Stimulated activated CD8-positive, alpha-beta memory T cell treated with anti-CD3 and anti-CD28 coated beads, Interleukin-7, amount 100 ng/mL, for 4 hours (primary cell): ENCODE data around the gene PLK4.
"Not testable (repeated sequence)": the region's sequence is repeated elsewhere in the genome, so short reads cannot be mapped to it uniquely, and the experiment has no call there.

ENCODE experiments used
- DNase-seq, 2 donors: peaks; one replicate each; pipeline ENCODE4 v3.0.0-alpha.2; 2020; ENCODE audit warnings: low read depth in 2 of 2

PLK4 gene

DNA sequence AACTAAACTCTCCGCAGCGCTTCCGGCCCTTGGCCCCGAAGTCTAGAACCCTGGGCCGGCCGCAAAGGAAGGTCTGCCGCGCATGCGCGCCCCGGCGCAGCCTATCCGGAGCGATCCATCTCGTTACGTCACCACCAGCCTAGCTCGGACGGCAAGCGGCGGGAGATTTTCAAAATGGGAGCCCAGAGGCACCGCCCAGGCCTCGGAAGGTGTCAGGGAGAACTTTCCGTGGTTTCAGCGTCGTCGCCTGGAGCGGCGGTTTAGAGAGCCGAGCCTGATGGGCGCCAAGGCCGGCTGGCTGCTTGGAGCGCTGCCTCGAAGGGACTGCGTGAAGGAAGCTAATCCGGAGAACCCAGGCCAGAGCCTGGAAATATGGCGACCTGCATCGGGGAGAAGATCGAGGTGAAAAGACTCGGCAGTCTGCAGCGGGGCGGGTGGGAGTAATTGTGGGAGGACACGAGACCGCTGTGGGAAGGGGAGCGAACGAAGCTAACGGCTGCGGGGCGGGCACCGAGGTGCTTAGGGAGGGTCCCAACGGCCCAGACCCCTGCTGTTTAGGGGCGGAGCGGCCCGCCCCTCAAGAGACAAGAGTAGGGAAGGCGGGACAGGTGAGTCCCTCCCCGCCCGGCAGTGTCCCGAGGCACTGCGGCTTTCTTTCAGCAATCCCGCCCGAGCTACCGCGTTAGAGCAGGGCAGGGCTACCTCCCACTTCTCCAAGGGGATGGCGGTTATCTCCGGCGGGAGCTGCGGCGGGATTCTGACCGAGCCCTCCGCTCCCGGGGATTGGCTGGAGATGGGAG, at the start of gene PLK4:
Gene PLK4, plus strand, starts transcription at position 131 of the 800 bp plus-strand sequence. Its CDS starts 242 bp downstream, at position 373.
- peak; percentile 91 for DNase-seq

DNA sequence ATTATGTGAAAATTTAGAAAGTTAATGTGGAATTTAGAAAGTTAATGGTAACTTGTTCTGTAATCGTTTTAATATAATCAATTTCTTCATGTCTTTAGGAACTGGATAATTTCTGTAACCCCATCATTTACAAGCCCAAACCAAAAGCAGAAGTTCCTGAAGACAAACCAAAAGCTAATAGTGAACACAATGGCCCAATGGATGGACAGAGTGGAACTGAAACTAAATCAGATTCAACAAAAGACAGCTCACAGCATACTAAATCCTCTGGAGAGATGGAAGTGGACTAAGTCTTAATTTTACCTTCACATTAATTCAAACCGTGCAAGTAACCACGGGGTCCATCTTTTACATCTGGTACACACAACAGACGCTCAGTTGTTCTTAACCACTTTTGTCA, 48.1 kb upstream of the PLK4 start:
- DNase-seq, result no peak

DNA sequence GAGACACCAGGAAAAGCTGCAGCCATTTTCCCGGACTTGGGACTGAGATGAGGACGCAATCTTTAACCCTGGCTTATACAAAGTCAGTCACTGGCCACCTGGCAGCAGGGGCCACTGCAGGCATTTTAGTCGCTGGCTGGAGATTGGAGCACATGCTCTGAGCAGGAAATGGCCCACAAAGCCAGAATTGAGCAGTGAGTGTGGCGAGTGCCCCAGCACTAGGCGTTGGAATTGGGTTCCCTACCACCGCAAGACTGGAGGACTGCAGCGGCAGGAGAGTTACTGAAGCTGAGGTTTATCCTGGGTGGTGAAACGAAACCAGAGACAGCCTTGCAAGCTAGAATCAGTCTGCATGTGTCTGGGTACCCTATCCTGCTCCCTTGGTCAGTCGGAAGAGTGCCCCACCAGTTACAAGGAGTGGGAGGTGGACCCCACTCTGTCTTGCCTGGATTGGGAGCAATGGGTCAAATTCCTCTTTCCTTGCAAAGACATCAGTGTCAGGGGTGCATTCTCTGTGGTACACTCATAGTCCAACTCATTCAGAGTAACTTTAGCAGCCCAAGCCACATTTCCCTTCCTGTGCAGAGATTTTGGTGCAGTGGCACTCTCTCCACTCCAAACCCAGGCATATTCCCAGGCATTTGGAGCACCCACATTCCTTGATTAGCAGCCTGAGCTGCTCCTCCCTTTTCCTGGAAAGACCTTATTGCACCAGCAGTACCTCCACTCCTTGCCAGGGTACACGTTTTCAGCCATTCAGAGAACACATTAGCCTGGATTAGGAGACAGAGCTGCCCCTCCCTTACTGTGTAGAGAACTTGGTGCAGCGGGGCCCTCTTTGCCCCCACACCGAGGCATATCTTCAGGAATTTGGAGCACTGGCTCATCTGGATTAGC, 36.7 kb upstream of the PLK4 start:
- no peak for DNase-seq

DNA sequence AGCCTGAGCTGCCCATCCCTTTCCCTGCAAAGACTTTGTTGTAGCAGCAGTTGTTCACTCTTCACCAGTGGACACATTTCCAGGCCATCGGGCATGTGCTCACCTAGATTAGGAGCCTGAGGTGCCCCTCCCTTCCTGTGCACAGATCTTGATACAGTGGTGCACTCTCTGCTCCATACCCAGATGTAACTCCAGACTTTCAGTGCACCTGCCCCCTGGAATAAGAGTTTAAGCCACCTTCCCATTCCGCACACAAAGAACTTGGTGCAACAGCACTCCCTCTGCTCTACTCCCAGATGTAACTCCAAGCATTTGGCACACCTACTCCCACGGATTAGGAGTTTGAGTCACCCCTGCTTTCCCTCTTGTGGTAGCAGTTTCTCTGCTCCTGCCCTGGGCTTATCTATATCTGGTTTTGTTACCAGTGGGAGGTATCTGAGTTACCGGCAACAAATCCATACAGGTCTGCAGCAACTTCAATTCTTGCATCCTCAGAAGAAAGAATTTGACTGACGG, 36.0 kb upstream of the PLK4 start:
- no peak for DNase-seq

DNA sequence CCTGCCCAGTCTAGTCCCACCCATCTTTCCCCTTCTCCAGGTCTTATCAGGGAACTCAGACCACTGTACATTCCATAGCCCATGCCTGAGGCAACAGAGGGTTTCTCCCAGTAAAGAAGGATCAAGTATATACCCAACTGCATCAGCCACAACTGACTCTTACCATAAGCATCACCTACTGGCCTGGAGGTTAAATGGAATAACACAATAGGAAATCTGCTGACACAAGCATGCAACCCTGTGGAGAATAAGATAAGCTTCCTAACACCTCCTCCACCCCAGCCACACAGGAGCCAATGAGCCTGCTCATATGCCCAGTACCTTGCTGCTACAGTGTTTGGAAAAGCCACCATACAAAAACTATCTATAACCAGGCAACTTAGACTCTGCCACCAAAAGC, 34.6 kb upstream of the PLK4 start:
- no peak for DNase-seq

DNA sequence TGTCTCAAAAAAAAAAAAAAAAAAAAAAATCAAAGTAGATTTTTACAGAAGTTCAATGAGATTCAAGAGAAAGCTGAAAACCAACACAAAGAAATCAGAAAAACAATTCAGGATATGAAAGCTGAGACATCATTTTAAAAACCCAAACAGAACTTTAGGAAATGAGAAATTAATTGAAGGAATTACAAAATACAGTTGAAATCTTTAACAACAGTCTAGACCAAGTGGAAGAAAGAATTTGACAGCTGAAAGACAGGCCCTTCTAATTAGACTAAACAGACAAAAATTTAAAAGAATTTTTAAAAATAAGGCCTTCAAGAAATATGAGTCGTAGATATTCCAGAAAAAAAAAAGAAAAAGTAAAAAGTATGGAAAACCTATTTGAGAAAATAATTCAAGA, 33.9 kb upstream of the PLK4 start:
- no peak for DNase-seq

DNA sequence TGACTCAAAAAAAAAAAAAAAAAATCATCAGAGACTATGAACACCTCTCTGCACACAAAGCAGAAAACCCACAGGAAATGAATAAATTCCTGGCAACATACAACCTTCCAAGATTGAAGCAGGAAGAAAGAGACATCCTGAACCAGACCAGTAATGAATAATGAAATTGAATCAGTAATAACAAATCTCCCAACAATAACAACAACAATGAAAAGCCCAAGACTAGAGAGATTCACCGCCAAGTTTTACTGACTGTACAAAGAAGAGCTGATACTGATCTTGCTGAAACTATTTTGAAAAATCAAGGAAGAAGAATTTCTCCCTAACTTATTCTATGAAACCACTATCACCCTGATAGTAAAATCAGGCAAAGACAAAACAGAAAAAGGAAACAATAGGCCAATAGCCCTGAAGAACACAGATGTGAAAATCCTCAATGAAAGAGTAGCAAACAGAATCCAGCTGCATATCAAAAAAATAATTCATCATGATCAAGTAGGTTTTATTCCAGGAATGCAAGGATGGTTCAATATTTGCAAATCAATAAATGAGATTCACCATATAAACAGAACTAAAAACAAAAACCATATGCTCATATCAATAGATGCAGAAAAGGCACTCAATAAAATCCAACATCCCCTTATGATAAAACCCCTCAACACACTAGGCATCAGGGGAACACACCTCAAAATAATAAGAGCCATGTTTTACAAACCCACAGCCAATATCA, 31.0 kb upstream of the PLK4 start:
- DNase-seq, result no peak

DNA sequence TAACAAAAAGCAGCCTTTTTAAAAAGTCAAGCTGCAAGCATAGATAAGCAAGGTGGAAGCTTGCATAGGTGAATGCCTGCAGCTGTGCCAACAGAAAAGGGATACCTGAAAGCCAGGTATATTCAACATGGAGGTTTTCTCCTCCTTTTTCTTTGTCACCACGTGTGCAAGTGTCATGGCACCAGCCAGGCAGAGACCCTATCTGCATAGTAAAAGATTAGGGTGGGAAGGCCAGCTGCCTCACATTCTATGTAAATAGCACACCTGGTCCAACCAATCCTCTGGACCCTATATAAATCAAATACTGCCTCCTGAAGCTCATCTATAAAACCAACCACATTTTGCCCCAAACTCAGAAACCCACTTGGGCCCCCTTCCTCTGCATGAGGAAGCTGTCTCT, 28.0 kb upstream of the PLK4 start:
- DNase-seq, result no peak

DNA sequence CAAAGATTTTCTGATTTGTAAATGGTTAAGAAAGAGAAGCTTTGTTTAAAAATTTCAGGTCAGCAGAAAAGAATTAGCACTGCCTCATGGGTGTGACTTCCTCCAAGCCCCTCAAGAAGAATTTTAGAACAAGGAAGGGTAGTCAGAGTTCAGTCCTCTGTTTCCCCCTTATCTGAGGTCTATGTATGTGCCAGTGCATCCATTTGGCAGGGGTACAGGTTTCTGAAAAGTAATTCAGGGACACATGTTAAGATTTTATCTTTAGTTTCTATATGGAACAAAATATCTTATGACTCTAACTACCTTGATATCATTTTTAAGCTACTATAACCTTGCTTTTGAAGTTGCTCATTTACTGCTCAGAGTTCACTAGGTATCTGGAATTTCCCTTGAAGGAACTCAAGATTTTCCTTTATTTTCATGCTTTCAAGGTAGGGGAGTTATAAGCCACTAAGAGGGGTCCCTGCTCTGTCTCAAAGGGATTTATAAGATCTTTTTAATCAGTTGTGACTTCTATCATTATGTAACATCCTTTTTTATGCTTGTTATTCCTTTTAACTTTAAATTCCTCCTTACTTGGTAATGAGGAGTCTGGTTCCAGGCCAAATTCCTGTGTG, 24.4 kb upstream of the PLK4 start:
- no peak for DNase-seq

DNA sequence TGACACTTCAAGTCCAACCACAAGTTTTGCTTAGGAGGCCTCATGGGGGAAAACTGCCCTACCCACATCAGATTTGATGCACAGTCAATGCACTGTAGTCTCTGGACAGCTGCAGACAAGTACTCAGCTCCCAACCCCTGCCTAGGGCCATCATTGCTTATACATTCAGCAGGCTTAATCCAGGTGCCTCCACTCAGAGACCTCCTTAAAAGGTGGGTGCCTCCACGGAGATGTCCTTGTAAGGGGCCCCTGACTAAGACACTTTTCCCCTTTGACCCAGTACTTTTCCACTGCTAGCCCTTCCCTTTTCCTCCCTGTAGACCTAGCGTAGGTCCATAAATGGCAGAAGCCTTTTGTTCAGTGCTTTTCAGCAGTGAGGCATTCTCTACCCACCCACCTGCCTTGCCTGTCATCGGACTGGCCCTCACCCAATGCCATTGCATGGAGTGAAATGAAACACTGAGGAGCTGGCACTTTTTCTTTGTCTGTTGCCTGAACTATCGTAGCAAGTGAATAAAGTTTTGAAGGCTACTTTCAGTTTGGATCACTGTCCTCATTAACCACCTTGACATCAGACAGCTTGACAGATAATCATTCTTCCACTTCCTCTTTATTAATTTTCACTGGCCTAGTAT, 23.8 kb upstream of the PLK4 start:
- DNase-seq, result no peak

DNA sequence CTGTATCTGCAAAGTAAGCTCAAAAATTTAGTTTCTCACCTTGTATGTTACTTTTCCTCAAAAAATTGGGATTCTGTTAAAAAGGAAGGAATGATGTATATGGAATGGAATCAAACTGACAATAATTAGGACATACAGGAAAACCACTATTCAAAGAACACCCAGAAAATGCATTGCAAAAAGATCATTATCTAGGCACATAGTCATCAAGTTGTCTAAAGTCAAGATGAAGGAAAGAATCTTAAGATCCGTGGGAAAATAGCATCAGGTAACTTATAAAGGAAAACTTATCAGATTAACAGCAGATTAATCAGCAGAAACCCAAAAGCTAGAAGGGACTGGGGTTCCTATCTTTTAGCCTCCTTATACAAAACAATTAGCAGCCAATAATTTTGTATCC, 23.1 kb upstream of the PLK4 start:
- no peak for DNase-seq

DNA sequence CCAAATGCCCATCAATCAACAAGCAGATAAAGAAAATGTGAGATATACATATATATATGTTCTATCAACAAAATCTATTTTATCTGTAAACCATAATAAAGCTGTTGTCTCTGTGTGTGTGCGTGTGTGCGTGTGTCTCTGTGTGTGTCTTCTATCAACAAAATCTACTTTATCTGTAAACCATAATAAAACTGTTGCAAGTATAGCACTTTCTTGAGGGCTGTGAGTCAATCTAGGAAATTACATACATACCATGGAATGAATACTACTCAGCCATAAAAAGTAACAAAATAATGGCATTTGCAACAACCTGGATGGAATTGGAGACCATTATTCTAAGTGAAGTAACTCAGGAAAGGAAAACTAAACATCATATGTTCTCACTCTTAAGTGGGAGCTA, 12.5 kb upstream of the PLK4 start:
- no peak for DNase-seq

DNA sequence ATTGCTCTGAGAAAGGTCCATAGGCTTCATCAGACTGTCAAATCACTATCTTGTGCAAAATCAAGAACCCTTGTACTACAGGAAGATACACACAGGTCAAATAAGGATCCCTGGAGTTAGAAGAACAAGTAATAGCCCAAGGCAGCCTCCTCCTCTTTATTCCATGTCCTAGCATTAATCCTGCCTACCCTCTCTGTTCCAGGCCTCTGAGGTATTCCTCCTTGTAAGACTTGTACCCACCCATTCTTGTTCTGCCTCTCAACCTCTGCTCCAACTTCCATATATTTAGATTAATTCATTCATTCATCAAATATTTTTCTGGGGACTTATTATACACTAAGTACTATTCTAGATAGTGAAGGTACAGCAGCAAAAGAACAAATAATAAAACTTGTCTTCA, 10.4 kb upstream of the PLK4 start:
- no peak for DNase-seq

DNA sequence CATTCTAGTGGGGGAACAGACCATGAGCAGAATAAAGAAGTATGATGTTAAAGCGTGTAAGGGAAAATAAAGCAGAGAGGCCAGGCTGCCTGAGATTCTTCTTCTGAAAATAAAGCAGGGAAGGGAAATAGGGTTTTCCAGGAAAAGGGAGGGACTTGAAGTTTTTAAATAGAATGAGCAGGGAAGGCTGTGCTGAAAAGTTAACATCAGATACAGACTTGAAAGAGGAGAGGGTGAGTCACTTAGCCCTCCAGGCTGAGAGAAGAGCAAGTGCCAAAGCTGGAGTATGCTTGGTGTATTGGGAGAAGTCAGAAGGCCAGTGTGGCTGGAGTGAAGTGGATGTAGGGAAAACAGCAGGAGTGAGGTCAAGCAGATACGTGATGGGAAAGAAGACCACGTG, 10.0 kb upstream of the PLK4 start:
- no peak for DNase-seq

DNA sequence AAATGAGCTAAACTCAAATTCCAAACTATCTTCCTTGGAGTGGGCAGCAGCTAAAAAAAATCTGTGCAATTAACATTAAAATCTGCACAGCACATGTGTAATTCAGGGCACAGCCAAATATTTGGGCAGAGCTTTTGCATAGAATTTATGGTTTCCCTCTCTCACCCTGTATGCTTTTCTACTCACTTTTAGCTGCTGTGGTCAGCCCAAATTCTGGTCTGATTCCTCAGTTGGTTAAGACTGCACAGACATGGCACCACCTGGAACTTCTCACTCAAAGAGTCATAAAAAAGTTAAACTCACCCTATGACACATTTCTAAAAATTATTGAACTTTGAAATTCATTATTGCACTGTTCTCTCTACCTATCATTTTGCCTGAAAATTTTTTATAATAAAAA, 4.9 kb upstream of the PLK4 start:
- DNase-seq, result no peak

DNA sequence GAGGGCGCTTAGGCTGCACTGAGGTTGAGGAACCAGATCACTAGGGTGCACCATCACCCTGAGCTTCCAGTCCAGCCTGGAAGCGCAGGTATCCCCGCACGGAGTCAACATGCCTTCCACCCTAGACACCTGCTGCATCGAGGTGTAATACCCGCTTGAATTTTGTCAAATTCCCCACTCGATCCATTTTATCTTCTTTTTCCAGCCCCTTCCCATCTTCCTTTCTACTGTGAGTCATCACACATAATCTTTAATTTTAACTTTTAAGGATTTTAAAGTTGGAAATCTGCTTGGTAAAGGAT, 821 bp downstream of the PLK4 start:
- DNase-seq, result no peak

DNA sequence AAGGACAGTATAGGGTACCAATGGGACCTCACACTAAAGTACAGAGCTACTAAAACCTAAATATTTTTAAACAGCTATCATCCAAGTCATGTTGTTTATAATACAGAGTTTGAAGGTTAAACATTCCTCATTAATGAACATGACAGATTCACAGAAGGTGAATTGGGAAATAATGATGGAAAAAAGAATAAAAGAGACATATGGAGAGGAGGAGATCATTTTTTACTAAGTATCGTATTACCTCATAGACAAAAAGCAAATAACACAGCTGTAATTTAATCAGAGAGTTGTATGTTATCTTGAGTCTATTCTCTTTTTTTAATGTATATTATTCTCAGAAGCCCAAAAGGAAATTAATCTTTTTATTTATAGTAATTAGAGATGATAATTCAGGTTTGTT, 7.9 kb downstream of the PLK4 start:
- DNase-seq, result no peak

DNA sequence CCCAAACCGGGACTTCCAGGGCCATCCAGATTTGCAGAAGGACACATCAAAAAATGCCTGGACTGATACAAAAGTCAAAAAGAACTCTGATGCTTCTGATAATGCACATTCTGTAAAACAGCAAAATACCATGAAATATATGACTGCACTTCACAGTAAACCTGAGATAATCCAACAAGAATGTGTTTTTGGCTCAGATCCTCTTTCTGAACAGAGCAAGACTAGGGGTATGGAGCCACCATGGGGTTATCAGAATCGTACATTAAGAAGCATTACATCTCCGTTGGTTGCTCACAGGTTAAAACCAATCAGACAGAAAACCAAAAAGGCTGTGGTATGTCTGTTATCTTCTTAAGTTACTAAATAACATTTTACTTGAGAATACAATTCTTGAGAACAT, 9.2 kb downstream of the PLK4 start:
- no peak for DNase-seq

DNA sequence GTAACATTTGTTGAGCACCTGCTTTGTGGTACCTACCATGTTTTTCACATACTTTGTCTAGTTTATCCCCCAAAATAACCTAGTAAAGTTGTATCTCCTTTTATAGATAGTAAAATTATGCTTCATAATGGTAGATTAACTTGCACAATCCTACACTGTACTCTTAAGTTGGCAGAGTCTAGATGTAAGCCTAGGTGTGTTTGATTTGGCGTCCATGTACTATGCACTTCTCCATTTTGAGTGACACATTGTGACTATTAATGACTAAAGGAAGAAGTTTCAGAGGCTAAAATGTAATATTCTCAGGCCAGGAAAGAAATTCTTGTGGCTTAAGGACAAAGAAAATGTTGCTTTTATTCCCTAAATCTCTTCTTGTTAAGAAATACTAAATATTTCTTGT, 15.4 kb downstream of the PLK4 start:
- DNase-seq, result no peak

DNA sequence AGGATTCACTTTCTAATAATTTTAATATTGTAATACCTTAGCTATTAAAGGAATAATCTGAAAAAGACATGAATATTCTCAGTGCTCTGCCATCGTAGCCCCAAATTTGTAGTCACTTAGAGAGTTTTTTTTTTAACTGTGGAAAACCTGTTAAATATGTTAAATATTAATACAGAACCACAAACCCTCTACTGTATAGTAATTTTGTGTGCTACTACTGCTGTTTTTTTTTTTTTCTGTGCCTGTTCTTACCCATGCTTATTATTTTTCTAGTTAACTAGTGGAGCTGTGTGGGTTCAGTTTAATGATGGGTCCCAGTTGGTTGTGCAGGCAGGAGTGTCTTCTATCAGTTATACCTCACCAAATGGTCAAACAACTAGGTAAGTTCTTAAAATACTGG, 15.8 kb downstream of the PLK4 start:
- DNase-seq, result no peak

DNA sequence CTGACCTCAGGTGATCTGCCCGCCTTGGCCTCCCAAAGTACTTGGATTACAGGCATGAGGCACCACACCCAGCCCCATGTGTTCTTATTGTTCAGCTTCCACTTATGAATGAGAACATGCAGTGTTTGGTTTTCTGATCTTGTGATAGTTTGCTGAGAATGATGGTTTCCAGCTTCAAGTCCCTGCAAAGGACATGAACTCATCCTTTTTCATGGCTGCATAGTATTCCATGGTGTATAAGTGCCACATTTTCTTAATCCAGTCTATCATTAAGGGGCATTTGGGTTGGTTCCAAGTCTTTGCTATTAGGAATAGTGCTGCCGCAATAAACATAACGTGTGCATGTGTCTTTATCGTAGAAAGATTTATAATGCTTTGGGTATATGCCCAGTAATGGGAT, 19.0 kb downstream of the PLK4 start:
- not testable (repeated sequence) for DNase-seq

DNA sequence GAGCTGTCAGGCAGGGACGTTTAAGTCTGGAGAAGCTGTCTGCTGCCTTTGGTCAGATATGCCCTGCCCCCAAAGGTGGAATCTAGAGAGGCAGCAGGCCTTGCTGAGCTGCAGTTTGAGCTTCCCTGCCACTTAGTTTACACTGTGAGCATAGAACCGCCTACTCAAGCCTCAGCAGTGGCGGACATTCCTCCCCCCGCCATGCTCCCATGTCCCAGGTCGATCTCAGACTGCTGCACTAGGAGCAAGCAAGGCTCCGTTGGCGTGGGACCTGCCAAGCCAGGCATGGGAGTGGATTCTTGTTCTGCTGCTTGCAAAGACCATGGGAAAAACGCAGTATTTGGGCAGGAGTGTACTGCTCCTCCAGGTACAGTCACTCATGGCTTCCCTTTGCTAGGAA, 24.3 kb downstream of the PLK4 start:
- no peak for DNase-seq
